Measurements from ENCODE around the gene TTC21A.
"Not testable (repeated sequence)": the region's sequence is repeated elsewhere in the genome, so short reads cannot be mapped to it uniquely, and the experiment has no call there.

TTC21A gene

GRCh38 chr3:39149498-39150147, 42.1 kb downstream of the TTC21A start:
- no peak for DNase-seq (ENCODE audit: low read depth in 2 of 2)

GRCh38 chr3:39150148-39150802, 42.8 kb downstream of the TTC21A start:
- DNase-seq (ENCODE audit: low read depth in 2 of 2), result no peak

DNA sequence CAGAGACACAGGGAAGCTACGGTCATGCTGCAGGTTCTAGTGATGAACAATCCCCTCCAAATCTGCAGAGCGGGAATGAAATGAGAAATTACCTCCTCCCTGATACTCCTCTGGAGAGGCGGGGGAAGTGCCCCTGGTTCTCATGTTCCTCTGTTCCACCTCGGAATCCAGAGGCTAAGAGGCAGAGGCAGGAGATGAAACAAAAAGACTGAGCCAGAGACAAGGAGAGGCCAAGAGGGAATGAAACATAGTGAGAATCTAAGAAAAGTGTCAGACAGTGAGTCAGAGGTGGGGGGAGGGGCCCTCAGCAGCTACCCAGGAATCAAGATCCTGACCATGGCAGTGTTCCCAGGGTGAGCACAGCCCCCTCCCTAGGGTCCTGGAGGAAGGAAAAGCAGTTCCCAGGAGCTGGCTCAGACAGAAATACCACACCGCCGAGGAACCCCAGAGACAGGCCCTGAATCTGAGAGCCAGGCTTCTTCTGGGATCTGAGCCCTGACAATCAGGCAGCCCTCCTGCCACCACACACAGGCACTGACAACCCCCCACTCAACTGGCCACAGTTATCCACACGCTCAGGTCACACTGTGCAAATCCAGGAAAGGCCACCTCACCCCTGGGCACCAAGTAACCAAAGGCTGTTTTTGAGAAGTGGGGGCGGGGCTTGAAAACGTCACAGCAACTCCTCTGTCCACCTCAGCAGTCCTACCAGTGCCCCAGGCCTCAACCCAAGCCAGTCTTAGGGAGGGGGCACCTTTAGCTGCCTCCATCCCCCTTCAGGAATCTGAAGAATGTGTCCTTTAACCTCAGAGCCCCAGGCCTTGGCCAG, 43.5 kb downstream of the TTC21A start:
- peak; percentile 47 to 50 for DNase-seq (ENCODE audit: low read depth in 2 of 2)

GRCh38 chr3:39153977-39154279, 46.4 kb downstream of the TTC21A start:
- no peak for DNase-seq (ENCODE audit: low read depth in 2 of 2)

GRCh38 chr3:39154280-39155021, 47.0 kb downstream of the TTC21A start:
- DNase-seq (ENCODE audit: low read depth in 2 of 2), result no peak

GRCh38 chr3:39156421-39156820, 48.9 kb downstream of the TTC21A start:
- DNase-seq (ENCODE audit: low read depth in 2 of 2), result no peak

GRCh38 chr3:39157359-39157758, 49.9 kb downstream of the TTC21A start:
- no peak for DNase-seq (ENCODE audit: low read depth in 2 of 2)

DNA sequence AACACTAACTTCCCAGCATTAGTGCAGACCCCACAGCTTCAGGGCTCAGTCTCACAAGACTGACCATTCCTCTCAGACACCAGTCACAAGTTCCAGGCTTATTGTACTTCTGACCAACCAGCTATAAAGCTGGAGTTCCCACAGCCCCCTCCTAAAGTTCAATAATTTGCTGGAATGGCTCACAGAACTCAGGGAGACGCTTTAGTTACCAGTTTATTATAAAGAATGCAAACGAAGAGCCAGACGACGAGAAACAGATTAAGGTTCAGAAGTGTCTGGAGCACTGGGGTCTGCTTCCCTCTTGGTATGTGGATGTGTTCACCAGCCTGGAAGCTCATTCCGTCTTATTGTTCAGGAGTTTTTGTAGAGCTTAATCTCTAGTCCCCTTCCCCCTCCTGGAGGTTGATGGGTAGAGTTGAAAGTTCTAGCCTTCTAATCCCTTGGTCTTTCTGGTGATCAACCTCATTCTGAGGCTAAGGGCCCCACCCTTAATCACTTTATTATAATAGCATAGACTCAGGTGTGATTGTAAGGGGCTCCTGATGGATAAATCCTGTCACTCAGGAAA, 50.8 kb downstream of the TTC21A start:
- no peak for DNase-seq (ENCODE audit: low read depth in 2 of 2)

DNA sequence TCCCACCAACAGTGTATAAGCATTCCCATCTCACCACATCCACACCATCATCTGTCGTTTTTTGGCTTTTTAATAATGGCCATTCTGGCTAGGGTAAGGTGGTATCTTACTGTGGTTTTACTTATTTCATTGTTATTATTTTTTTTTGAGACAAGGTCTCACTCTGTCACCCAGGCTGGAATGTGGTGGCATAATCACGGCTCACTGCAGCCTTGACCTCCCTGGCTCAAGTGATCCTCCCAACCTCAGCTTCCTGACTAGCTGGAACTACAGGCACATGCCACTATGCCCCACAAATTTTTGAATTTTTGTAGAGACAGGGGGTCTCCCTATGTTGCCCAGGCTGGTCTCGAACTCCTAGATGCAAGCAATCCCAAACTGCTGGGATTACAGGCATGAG, 56.9 kb downstream of the TTC21A start:
- DNase-seq (ENCODE audit: low read depth in 2 of 2), result no peak

GRCh38 chr3:39165518-39165917, 58.0 kb downstream of the TTC21A start:
- no peak for DNase-seq (ENCODE audit: low read depth in 2 of 2)

- DNase-seq (ENCODE audit: low read depth in 2 of 2), result no peak
Measured at GRCh38 chr3:39166134-39166710, 58.7 kb downstream of the TTC21A start.

- DNase-seq (ENCODE audit: low read depth in 2 of 2), result no peak
Measured at GRCh38 chr3:39166932-39167532, 59.6 kb downstream of the TTC21A start.

DNA sequence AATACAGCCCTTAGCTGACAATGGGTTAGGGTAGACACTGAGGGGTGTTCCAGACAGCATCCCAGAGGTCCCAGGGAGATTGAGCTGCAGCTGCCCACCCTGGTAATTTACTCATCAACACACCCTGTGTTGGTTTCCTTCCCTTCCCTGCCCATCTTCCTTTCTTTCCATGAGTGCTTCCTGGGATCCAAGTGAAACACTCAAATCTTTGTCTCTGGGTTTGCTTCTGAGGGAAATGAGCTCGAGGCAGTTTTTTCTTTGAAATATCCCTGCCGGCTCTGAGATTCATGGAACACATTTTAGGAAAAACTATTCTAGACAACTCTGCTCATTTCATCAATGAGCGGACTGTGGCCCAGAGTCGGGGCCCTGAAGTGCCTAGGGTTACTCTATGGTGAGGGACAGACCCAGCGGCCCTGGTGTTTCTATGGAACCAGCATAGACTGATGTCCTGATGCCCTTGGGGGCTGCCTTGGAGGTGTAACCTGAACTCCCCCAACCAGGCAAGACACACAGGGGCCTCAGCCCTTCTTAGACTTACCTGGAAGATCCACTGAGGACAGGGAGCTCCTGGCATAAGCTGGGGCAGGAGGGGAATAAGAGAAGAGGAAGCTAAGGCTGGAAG, 60.8 kb downstream of the TTC21A start:
- no peak for DNase-seq (ENCODE audit: low read depth in 2 of 2)

- DNase-seq (ENCODE audit: low read depth in 2 of 2), result no peak
Measured at GRCh38 chr3:39169712-39170111, 62.2 kb downstream of the TTC21A start.

GRCh38 chr3:39170461-39170860, 63.0 kb downstream of the TTC21A start:
- no peak for DNase-seq (ENCODE audit: low read depth in 2 of 2)

DNA sequence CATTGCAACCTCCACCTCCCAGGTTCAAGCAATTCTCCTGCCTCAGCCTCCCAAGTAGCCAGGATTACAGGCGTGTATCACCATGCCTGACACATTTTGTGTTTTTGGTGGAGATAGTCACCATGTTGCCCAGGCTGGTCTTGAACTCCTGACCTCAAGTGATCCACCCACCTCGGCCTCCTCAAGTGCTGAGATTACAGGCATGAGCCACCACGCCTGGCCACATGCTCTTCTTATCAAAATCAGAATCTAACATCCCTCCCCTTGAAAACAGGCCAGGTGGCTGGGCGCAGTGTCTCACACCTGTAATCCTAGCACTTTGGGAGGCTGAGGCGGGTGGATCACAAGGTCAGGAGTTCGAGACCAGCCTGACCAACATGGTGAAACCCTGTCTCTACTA, 63.4 kb downstream of the TTC21A start:
- DNase-seq (ENCODE audit: low read depth in 2 of 2), result not testable (repeated sequence)

- no peak for DNase-seq (ENCODE audit: low read depth in 2 of 2)
Measured at GRCh38 chr3:39171860-39172259, 64.4 kb downstream of the TTC21A start.

GRCh38 chr3:39173318-39174125, 66.0 kb downstream of the TTC21A start:
- DNase-seq (ENCODE audit: low read depth in 2 of 2), result no peak

DNA sequence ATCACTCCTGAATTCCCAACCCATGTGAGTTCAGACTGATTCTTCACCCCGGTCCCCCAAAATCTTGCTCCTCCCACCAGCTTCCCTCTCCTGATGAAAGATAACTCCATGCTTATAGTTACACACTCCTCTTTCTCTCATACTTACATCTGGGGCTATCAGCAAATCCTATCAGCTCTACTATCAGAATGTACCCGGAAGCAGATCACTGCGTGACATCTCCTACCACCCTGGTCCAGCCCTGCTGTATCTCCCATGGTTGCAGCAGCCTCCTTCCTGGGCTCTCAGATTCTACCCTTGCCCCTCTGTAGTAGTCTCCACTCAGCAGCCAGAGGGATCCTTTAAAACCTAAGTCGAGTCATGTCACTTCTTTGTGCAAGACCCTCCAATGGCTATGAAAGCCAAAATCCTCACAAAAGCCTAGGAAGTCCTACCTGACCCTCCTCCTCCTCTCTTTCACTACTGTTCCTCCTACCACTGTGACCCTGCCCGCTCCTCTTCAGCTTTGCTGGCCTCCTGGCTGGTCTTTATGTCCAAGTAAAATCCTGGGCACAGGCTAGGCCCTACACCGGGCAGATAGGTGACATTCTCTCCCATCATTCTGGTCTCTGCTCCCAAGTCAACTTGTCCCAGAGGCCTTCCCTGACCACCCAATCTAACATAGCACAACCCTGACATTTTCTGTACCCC, 68.7 kb downstream of the TTC21A start:
- no peak for DNase-seq (ENCODE audit: low read depth in 2 of 2)

Measured in stimulated activated CD8-positive, alpha-beta memory T cell treated with anti-CD3 and anti-CD28 coated beads, Interleukin-7, amount 100 ng/mL, for 4 hours (primary cell).